Erythroblast (primary cell): ENCODE results near the gene FMN1.

ENCODE experiments used
- GATA1 ChIP-seq: IDR thresholded peaks from 2 replicates; pipeline ENCODE4 v1.6.1; 2011; ENCODE audit warnings: low read depth, mild to moderate bottlenecking, control low read depth, low read length, moderate library complexity
- POLR2A ChIP-seq: IDR thresholded peaks from 2 replicates; pipeline ENCODE4 v1.6.1; 2011; ENCODE audit warnings: mild to moderate bottlenecking, low read length

DNA sequence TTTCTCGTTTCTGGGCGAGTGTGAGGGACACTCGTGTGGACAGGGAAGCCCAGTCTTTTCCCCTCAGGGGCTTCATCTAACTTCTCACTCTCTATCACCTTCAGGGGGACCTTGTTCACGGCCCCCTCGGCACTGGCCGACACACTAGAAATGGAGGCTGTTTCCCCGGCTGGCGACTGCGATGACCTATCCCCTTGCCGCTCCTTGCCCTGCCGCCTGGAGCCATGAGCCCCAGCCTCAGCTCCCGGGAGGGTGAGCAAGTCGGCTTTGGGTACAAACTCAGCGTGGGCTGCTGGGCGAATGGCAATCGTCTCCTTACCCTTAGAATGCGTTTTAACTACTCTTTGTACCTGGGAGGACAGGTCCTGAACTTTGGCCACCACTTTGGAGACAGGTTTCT is 41.0 kb downstream of the FMN1 start:
- no peak for TF ChIP-seq POLR2A
- no peak for TF ChIP-seq GATA1
